Lung (tissue), 12 donors: ENCODE data around the gene KCTD14. TPM values are rescaled to one million over a fixed set of nuclear protein-coding genes. Genes with fewer than 3 reads are reported as not detected.
"Not testable (repeated sequence)": the region's sequence is repeated elsewhere in the genome, so short reads cannot be mapped to it uniquely, and the experiment has no call there.

Experiments used
- ATAC-seq: fragments of 200-7000 bp; cut with Tn5 transposase; one replicate; pipeline ENCODE4 v1.9.1; 2020; ENCODE audit warnings: moderate number of reproducible peaks; ENCODE audit not compliant: insufficient read depth, low FRiP score
- DNase-seq, 3 donors: peaks; one replicate each; pipeline ENCODE4 v3.0.0-alpha.2; 2013 to 2017
- H3K27ac ChIP-seq, 2 donors: one replicate each; pipeline ENCODE4 v1.5.1; 2013; ENCODE audit warnings: mild to moderate bottlenecking in 2 of 2, moderate library complexity in 2 of 2, control low read depth in 1 of 2, inconsistent platforms in 1 of 2, low read depth in 1 of 2, low read length in 1 of 2
- H3K27me3 ChIP-seq, 3 donors: one replicate each; pipeline ENCODE4 v1.5.1; 2013; ENCODE audit warnings: low read length in 2 of 3; ENCODE audit not compliant: control insufficient read depth in 3 of 3, insufficient read depth in 3 of 3
- H3K36me3 ChIP-seq, 4 donors: one replicate each; pipeline ENCODE4 v1.5.1; 2013; ENCODE audit warnings: low read length in 4 of 4, mild to moderate bottlenecking in 1 of 4, moderate library complexity in 1 of 4; ENCODE audit not compliant: control insufficient read depth in 4 of 4, insufficient read depth in 4 of 4
- H3K4me1 ChIP-seq, 5 donors: one replicate each; pipeline ENCODE4 v1.5.1; 2013; ENCODE audit warnings: low read length in 5 of 5, mild to moderate bottlenecking in 2 of 5, moderate library complexity in 1 of 5; ENCODE audit not compliant: control insufficient read depth in 5 of 5, insufficient read depth in 5 of 5
- H3K4me3 ChIP-seq: one replicate; pipeline ENCODE4 v1.5.1; 2013; ENCODE audit warnings: mild to moderate bottlenecking, control low read depth, moderate library complexity
- H3K9ac ChIP-seq, 2 donors: one replicate each; pipeline ENCODE4 v1.5.1; 2013; ENCODE audit warnings: low read length in 2 of 2, control low read depth in 1 of 2; ENCODE audit not compliant: insufficient read depth in 1 of 2
- H3K9me3 ChIP-seq, 4 donors: one replicate each; pipeline ENCODE4 v1.5.1; 2013; ENCODE audit warnings: low read length in 3 of 4, mild to moderate bottlenecking in 1 of 4, moderate library complexity in 1 of 4; ENCODE audit not compliant: control insufficient read depth in 4 of 4, insufficient read depth in 3 of 4
- WGBS, 2 donors: extraction: QIAGEN DNeasy Blood & Tissue Kit; methylation state at CpG; one replicate each; pipeline ENCODE4 v1.1.7; 2013; 5-methylcytosine and 5-hydroxymethylcytosine counted together
- polyA plus RNA-seq, 2 donors: library from polyadenylated mRNA; stranded (reverse); fragments of 200-250 nt; gene quantifications; one replicate each; pipeline ENCODE4 v1.2.1, GENCODE V29; 2013
- total RNA-seq, 2 donors: library from RNA; depleted of rRNA in 1 of 2; stranded (reverse); fragments of >200 nt in 1 of 2; gene quantifications; one replicate each; pipeline ENCODE4 v1.2.1, GENCODE V29; 2014 to 2021
- TF ChIP-seq, protein P1 (sequence below): IDR thresholded peaks from 2 replicates; pipeline ENCODE4 v1.5.1; 2012; ENCODE audit warnings: mild to moderate bottlenecking; ENCODE audit errors: control extremely low read depth, extremely low read depth
- donor health status: control.
- donor health status: control.
- donor health status: Bipolar disorder and iron deficiency.
- donor health status: healthy.
- donor health status: DM: yes; HTN: yes; CAD: no.

KCTD14 gene
- total and polyA plus RNA-seq, 4 donors: 6.4 to 24.0 (median 18.0) TPM

DNA sequence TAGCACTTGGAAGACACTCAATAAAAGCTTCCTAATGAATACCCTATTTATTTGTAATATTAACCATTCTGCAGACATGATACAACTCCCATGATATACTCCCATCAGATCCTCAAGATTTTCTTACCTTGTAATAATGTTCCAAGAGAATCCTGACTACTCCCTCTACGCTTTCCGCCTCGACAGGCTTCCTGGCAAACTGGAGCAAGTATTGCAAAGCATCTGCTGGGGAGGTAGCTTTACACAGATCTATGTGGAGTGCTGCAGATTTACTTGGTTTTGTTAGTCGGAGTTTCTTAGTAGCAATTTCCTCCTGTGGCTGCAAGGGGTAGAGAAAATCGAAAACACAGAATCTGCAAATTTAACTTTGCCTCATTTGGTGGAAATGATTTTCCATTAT is 32.1 kb downstream of the KCTD14 start:
- DNase-seq (no peak), ATAC-seq (no peak)
- Histone ChIP-seq H3K9me3 (no peaks in the 10 kb centered on the region), H3K9ac (no peak overlapping the region), H3K27me3 (no peaks in the 10 kb centered on the region), H3K4me1 (peaks cover 0 to 16% (median 13%) of the 10 kb centered on the region in 5 donors), H3K4me3 (no peak overlapping the region), H3K36me3 (peaks cover 0 to 11% (median 7%) of the 10 kb centered on the region in 4 donors), H3K27ac (no peak overlapping the region)
- TF ChIP-seq, protein P1, sequence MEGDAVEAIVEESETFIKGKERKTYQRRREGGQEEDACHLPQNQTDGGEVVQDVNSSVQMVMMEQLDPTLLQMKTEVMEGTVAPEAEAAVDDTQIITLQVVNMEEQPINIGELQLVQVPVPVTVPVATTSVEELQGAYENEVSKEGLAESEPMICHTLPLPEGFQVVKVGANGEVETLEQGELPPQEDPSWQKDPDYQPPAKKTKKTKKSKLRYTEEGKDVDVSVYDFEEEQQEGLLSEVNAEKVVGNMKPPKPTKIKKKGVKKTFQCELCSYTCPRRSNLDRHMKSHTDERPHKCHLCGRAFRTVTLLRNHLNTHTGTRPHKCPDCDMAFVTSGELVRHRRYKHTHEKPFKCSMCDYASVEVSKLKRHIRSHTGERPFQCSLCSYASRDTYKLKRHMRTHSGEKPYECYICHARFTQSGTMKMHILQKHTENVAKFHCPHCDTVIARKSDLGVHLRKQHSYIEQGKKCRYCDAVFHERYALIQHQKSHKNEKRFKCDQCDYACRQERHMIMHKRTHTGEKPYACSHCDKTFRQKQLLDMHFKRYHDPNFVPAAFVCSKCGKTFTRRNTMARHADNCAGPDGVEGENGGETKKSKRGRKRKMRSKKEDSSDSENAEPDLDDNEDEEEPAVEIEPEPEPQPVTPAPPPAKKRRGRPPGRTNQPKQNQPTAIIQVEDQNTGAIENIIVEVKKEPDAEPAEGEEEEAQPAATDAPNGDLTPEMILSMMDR: no peak
- WGBS, 2 donors: 89 to 91% methylated on average over 5 of the region's 5 CpGs

DNA sequence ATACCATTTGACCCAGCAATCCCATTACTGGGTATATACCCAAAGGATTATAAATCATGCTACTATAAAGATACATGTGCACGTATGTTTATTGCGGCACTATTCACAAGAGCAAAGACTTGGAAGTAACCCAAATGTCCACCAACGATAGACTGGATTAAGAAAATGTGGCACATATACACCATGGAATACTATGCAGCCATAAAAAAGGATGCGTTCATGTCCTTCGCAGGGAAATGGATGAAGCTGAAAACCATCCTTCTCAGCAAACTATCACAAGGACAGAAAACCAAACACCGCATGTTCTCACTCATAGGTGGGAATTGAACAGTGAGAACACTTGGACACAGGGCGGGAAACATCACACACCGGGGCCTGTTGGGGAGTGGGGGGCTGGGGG is 36.6 kb downstream of the KCTD14 start:
- H3K27ac ChIP-seq, H3K9me3 ChIP-seq, DNase-seq, H3K27me3 ChIP-seq, H3K9ac ChIP-seq, ATAC-seq, H3K4me1 ChIP-seq, H3K4me3 ChIP-seq: not testable (repeated sequence)
- peaks cover 5 to 23% (median 9%) of the 10 kb centered on the region in 4 donors for H3K36me3 ChIP-seq
- 96% methylated on average over 8 of the region's 8 CpGs for WGBS, 2 donors

DNA sequence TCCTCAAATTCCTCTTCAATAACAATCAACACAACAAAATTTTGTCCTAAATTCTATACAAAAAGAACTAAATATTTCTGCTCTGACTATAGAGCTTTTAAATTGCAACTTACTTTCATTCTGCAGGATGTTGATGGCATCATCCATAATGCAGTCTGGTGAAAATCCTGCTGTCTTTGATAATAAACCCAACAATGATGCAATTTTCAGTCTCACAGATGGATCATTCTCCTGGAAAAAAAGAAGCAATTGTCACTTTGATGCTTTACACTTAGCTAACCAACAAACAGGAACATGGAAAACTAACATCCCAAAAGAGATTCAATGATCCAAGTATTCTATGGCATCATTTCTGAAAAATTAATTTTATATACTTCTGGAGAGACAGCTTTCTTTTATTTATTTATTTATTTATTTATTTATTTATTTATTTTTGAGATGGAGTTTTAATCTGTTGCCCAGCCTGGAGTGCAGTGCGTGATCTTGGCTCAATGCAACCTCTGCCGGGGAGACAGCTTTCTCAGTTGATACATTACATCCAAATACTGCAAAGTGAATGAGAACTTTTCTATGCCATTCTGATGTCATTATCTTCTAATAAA is 41.6 kb downstream of the KCTD14 start:
- Histone ChIP-seq H3K27ac (no peak overlapping the region), H3K4me1 (no peaks in the 10 kb centered on the region), H3K36me3 (peaks cover 8 to 23% (median 14%) of the 10 kb centered on the region in 4 donors), H3K27me3 (no peaks in the 10 kb centered on the region), H3K4me3 (no peak overlapping the region), H3K9ac (no peak overlapping the region), H3K9me3 (no peaks in the 10 kb centered on the region)
- ATAC-seq (no peak), DNase-seq (no peak)
- 96 to 98% methylated on average over 2 of the region's 2 CpGs for WGBS, 2 donors
- TF ChIP-seq, protein P1: no peak

DNA sequence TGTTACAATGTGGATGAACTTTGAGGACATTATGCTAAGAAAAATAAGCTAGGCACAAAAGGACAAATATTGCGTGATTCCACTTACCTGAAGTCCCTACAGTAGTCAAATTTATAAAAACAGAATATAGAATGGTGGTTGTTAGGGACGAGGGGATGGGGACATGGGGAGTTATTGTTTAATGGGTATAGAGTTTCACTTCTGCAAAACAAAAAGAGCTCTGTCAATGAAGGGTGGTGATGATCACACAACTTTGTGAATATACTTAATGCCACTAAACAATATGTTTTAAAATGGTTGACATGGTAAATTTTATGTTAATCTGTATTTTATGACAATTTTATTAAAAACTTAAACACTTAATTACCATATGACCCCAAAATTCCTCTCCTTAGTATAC is 54.7 kb downstream of the KCTD14 start:
- no peak overlapping the region for H3K4me3 ChIP-seq
- TF ChIP-seq, protein P1: no peak
- no peaks in the 10 kb centered on the region for H3K27me3 ChIP-seq
- WGBS, 2 donors: 87 to 88% methylated on average over 2 of the region's 2 CpGs
- no peak overlapping the region for H3K9ac ChIP-seq
- H3K4me1 ChIP-seq: no peaks in the 10 kb centered on the region
- H3K9me3 ChIP-seq: no peaks in the 10 kb centered on the region
- no peak overlapping the region for H3K27ac ChIP-seq
- DNase-seq: no peak
- H3K36me3 ChIP-seq: peaks cover 0 to 14% (median 7%) of the 10 kb centered on the region in 4 donors
- ATAC-seq: no peak
